ENCODE measurements around the gene SECISBP2L. TPM values are rescaled to one million over a fixed set of nuclear protein-coding genes. Genes with fewer than 3 reads are reported as not detected.

The SECISBP2L gene
- total and polyA plus RNA-seq, 9 of the 15 experiments (the other 6 are each of a cell fraction or from before 2014, with no cell fraction given) = 0.55 to 14.1 (median 10.4) TPM

DNA sequence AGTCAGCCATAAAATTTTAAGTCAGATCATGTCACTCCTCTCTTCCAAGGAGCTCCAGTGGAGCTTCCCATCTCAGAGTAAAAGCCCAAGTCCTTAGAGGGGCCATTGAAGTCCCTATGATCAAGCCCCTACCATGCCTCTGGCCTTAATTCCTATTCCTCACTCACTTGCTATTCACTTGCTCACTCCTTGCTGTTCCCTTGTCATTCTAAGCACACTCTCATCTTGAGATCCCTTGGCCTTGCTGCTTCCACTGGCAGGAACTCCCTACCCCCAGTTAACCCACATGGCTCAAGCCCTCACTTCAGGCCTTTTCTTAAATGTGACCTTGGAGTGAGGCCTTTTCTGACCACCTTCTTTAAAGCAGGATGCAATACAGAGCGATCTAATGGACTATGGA, 12.3 kb upstream of the SECISBP2L start (continued):
- TF ChIP-seq HSF4 (CRISPR knock-in tag; IDR thresholded peaks at IDR 0.05; ENCODE audit: borderline replicate concordance) = no peak
- TF ChIP-seq HIVEP1 (CRISPR knock-in tag; IDR thresholded peaks at IDR 0.05) = no peak
- TF ChIP-seq FOXJ3 (CRISPR knock-in tag; IDR thresholded peaks at IDR 0.05) = no peak
- TF ChIP-seq MCM7 (IDR thresholded peaks at IDR 0.05) = no peak

DNA sequence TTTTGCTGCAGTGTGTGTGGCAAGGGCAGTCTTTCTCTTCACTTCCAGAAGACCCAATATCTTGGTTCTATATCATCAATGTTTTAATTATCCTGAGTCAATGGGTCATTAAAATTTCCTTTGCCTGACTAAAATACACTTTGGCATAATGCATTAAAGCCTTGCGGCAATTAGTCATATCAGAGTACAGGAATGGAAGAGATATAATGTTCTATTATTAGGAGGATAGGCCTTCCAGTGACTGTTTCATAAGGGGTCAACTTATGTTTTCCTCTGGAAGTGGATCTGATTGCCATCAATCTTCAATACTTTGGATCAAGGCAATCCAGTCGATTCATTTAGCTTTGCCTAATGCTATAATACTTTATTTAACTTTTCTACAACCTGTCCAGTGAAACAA, 9.4 kb upstream of the SECISBP2L start:
- Histone ChIP-seq H3K9ac (ENCODE audit: insufficient read depth in 1 of 2, low read depth in 2 of 2, low read length in 2 of 2) (no peak overlapping the region), H3K79me2 (ENCODE audit: control insufficient read depth, insufficient read depth, low read length) (no peaks in the 10 kb centered on the region), H3K4me1 (replicated peaks in 1 of 2; ENCODE audit: control insufficient read depth in 2 of 2, insufficient read depth in 2 of 2, low read length in 2 of 2) (no peaks in the 10 kb centered on the region), H3K36me3 (ENCODE audit: control insufficient read depth, insufficient read depth, low read length) (no peaks in the 10 kb centered on the region), H2AFZ (ENCODE audit: low read depth, low read length) (no peak overlapping the region), H3K9me1 (ENCODE audit: control insufficient read depth, insufficient read depth, low read length) (no peaks in the 10 kb centered on the region), H3K4me3 (no peak overlapping the region), H3K27ac (ENCODE audit: extremely low read depth, low read depth, low read length) (no peak overlapping the region), H3K4me2 (ENCODE audit: insufficient read depth, low read length) (no peak overlapping the region), H4K20me1 (replicated peaks; ENCODE audit: control insufficient read depth, insufficient read depth, low read length) (no peaks in the 10 kb centered on the region), H3K9me3 (replicated peaks; ENCODE audit: control insufficient read depth, insufficient read depth, low read depth, low read length) (no peaks in the 10 kb centered on the region), H3K27me3 (ENCODE audit: control insufficient read depth in 2 of 2, insufficient read depth in 2 of 2, low read length in 2 of 2) (no peaks in the 10 kb centered on the region)
- FAIRE-seq (no peak), DNase-seq (ENCODE audit: extremely low read depth in 1 of 4, low spot score in 3 of 4) (no peak), ATAC-seq (no peak)
- ChIA-PET CTCF (ENCODE audit: low intra/inter-chr PET ratio) (no interaction called here), POLR2A (no interaction called here)
- intact Hi-C loops (cut with micrococcal nuclease) (no loop called here), in situ Hi-C loops (cut with MboI) (no loop called here)
- BruUV-seq (replicated peaks) = no TSS peak
- WGBS (ENCODE audit: insufficient coverage, low coverage, missing lambda C conversion rate) = 38% methylated on average over 2 of the region's 2 CpGs
- TF ChIP-seq ZBTB8A (IDR thresholded peaks at IDR 0.05; ENCODE audit: partially characterized antibody) (no peak), EWSR1 (IDR thresholded peaks at IDR 0.05; ENCODE audit: borderline replicate concordance, low read depth, partially characterized antibody) (no peak), CHD1 (IDR thresholded peaks at IDR 0.05; ENCODE audit: low read length) (no peak), SRSF1 (IDR thresholded peaks at IDR 0.05; ENCODE audit: low read depth, low read length) (no peak), ZNF589 (CRISPR knock-in tag; IDR thresholded peaks at IDR 0.05; ENCODE audit: low read depth) (no peak), CXXC5 (CRISPR knock-in tag; IDR thresholded peaks at IDR 0.05) (no peak), ZNF324 (CRISPR knock-in tag; IDR thresholded peaks at IDR 0.05) (no peak), GABPB1 (CRISPR knock-in tag; IDR thresholded peaks at IDR 0.05) (no peak), HNRNPL (IDR thresholded peaks at IDR 0.05; ENCODE audit: low read depth, low read length) (no peak), KLF6 (CRISPR knock-in tag; IDR thresholded peaks at IDR 0.05; ENCODE audit: borderline replicate concordance) (no peak), HLTF (IDR thresholded peaks at IDR 0.05) (no peak), ZNF668 (CRISPR knock-in tag; IDR thresholded peaks at IDR 0.05) (no peak)
- TF ChIP-seq, protein P1, sequence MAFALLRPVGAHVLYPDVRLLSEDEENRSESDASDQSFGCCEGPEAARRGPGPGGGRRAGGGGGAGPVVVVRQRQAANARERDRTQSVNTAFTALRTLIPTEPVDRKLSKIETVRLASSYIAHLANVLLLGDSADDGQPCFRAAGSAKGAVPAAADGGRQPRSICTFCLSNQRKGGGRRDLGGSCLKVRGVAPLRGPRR (CRISPR knock-in tag; IDR thresholded peaks at IDR 0.05) = no peak
